Tibial nerve (tissue), 4 donors: Measurements from ENCODE around the gene SLC9C1. TPM values are rescaled to one million over a fixed set of nuclear protein-coding genes. Genes with fewer than 3 reads are reported as not detected.
A peak's percentile ranks its signal among the peaks of the same experiment; 100 is the strongest.

Experiments
- DNase-seq, 2 donors: peaks; one replicate each; pipeline ENCODE4 v3.0.0-alpha.2; 2019; ENCODE audit warnings: low spot score in 2 of 2
- H3K27ac ChIP-seq, 4 donors: fragments of 200-600 bp; sonication (generic) in 3 of 4; one replicate each; pipeline ENCODE4 v1.5.1; 2017 to 2019; ENCODE audit warnings: mild to moderate bottlenecking in 1 of 4
- H3K27me3 ChIP-seq, 2 donors: fragments of 200-600 bp; sonication (generic) in 1 of 2; one replicate each; pipeline versions ENCODE4 v1.5.1 to v1.6.0; 2017 to 2019
- H3K36me3 ChIP-seq, 3 donors: fragments of 200-600 bp; sonication (generic); one replicate each; pipeline ENCODE4 v1.5.1; 2018 to 2019
- H3K4me1 ChIP-seq, 4 donors: fragments of 200-600 bp; sonication (generic) in 3 of 4; one replicate each; pipeline ENCODE4 v1.5.1; 2017 to 2019
- H3K4me3 ChIP-seq, 4 donors: fragments of 200-600 bp; sonication (generic) in 3 of 4; one replicate each; pipeline ENCODE4 v1.5.1; 2017 to 2019; ENCODE audit warnings: mild to moderate bottlenecking in 1 of 4, moderate library complexity in 1 of 4
- H3K9me3 ChIP-seq, 4 donors: fragments of 200-600 bp; sonication (generic) in 3 of 4; one replicate each; pipeline ENCODE4 v1.5.1; 2017 to 2019
- CTCF ChIP-seq, 5 experiments: fragments of 200-600 bp in 3 of 5; fragments of 450-650 bp in 2 of 5; sonication (generic) in 3 of 5; IDR thresholded peaks; one replicate each; pipeline ENCODE4 v1.5.1; 2016 to 2019; ENCODE audit warnings: antibody characterized with exemption in 5 of 5, mild to moderate bottlenecking in 3 of 5, moderate library complexity in 2 of 5
- EP300 ChIP-seq, 2 donors: sonication (generic); formaldehyde crosslinking; IDR thresholded peaks; one replicate each; pipeline ENCODE4 v1.6.1; 2017; ENCODE audit warnings: antibody characterized with exemption in 2 of 2, mild to moderate bottlenecking in 1 of 2
- POLR2A ChIP-seq, 2 donors: fragments of 450-650 bp; IDR thresholded peaks; one replicate each; pipeline ENCODE4 v1.6.1; 2017; ENCODE audit warnings: antibody characterized with exemption in 2 of 2, mild to moderate bottlenecking in 2 of 2, moderate library complexity in 2 of 2
- WGBS, 2 donors: methylation state at CpG; one replicate each; pipeline ENCODE4 v1.1.5; 2018; 5-methylcytosine and 5-hydroxymethylcytosine counted together
- total RNA-seq, 4 donors: library from RNA; depleted of rRNA; stranded (reverse); fragments of >200 nt; gene quantifications; one replicate each; pipeline ENCODE4 v1.1.0, GENCODE V29; 2016

SLC9C1 gene
- total RNA-seq, 4 donors from 2014 or later, result not detected

DNA sequence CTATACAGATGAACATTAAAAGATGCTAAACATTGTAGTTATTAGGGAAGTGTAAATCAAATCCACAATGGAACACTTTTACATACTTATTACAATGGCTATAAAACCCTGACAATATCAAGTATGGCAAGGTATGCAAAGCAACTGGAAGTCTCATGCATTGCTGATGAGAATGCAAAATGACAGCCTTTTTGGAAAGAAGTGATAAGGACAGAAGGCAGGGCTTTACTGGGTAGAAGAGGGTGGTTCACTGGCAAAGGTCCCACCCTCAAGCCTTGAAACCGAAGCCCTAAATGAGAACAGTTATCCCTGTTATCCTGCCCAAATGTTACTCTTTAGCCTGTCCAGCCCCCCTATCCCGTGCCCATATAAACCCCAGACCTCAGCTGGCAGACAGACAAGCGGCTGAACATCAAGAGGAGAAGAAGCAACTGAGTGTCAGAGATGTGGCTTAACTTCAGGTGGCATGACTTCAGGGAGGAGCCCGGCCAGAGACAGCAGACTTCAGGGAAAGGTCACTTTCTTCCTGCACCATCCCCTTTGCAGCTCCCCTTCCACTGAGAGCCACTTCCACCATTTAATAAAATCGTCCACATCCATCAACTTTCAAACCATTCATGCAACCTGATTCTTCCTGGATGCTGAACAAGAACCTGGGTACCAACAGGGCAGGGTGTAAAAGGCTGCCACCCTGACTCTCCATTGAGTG lies 160.2 kb downstream of the SLC9C1 start:
- no peak for TF ChIP-seq EP300 (IDR thresholded peaks at IDR 0.05)
- TF ChIP-seq POLR2A (IDR thresholded peaks at IDR 0.05), result no peak
- TF ChIP-seq CTCF (IDR thresholded peaks at IDR 0.05), result no peak
- 83 to 91% methylated on average over 5 of the region's 5 CpGs for WGBS, 2 donors
- H3K27ac ChIP-seq, result no peak overlapping the region
- H3K9me3 ChIP-seq, result no peaks in the 10 kb centered on the region
- peaks cover 0 to 16% (median 6%) of the 10 kb centered on the region in 4 donors for H3K4me1 ChIP-seq
- DNase-seq, result no peak
- no peak overlapping the region for H3K4me3 ChIP-seq
- no peaks in the 10 kb centered on the region for H3K27me3 ChIP-seq
- H3K36me3 ChIP-seq, result no peaks in the 10 kb centered on the region

- no peak within 1 kb of the TSS for H3K4me3 ChIP-seq
Measured at GRCh38 chr3:112132975-112133448, 161.0 kb downstream of the SLC9C1 start, which contains the start of gene GCSAM. GCSAM (minus strand) TSS chr3:112133248; CDS start chr3:112133120, 128 bp downstream.

DNA sequence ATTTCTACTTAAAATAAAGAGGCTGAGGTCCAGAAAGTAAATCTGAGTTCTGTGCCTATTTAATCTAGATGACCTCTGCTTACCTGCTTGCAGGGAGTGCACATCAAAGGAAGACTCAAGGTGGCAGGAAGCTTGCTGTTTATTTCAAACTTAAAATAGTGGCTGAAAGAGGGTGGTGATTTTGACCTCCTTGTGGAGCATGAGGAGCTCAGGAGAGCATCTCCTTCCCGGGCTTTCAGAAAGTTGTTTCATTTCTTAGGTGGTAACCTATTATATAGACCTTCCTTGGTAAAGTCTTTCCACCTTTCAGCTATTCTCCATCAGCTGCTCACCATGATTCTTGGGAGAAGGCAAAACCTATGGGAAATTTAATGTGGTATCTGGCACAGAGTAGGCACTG lies 161.5 kb downstream of the SLC9C1 start:
- TF ChIP-seq CTCF (IDR thresholded peaks at IDR 0.05) (no peak), EP300 (IDR thresholded peaks at IDR 0.05) (no peak), POLR2A (IDR thresholded peaks at IDR 0.05) (no peak)
- Histone ChIP-seq H3K27ac (peak overlapping the region in 1 of 4 donors; percentile 35), H3K36me3 (no peaks in the 10 kb centered on the region), H3K4me3 (no peak overlapping the region), H3K4me1 (peaks cover 0 to 13% (median 7%) of the 10 kb centered on the region in 4 donors), H3K27me3 (no peaks in the 10 kb centered on the region), H3K9me3 (no peaks in the 10 kb centered on the region)
- WGBS, 2 donors, result 83 to 90% methylated on average over 1 of the region's 1 CpG
- no peak for DNase-seq

More at GRCh38 chr3:112132975-112133448, 161.0 kb downstream of the SLC9C1 start, which contains the start of gene GCSAM:
- Histone ChIP-seq H3K27me3 (no peaks in the 10 kb centered on the region), H3K9me3 (no peaks in the 10 kb centered on the region), H3K4me1 (peaks cover 0 to 11% (median 6%) of the 10 kb centered on the region in 4 donors), H3K27ac (peak within 1 kb of the TSS in 1 of 4 donors; percentile 35), H3K36me3 (no peaks in the 10 kb centered on the region)
- DNase-seq, result peak; percentile 16 to 40
- TF ChIP-seq EP300 (IDR thresholded peaks at IDR 0.05) (peak in 1 of 2 donors; percentile 51), CTCF (IDR thresholded peaks at IDR 0.05) (no peak)
- 63 to 67% methylated on average over 5 of the region's 5 CpGs for WGBS, 2 donors

DNA sequence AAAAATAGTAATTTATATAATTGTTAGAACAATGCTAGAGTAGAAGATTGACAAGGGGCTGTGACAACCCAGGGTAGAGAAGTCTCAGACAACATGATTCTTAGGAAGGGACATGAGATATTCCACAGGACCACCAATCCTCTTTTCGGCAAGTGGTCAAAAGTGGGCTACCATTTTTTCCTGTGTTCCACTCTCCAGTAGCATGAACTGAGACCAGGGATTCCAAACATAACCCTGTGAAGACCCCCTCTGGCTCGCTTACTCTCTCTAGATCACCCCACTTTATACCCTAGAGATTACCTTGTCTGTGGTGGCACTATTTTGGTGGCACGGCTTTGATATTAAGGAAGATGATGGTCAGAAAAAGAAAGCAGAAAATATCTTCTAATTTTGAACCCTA lies 161.9 kb downstream of the SLC9C1 start:
- WGBS, 2 donors, result 93 to 96% methylated on average over 3 of the region's 3 CpGs
- TF ChIP-seq EP300 (IDR thresholded peaks at IDR 0.05) (no peak), CTCF (IDR thresholded peaks at IDR 0.05) (no peak), POLR2A (IDR thresholded peaks at IDR 0.05) (no peak)
- Histone ChIP-seq H3K27me3 (no peaks in the 10 kb centered on the region), H3K4me1 (peaks cover 0 to 13% (median 6%) of the 10 kb centered on the region in 4 donors), H3K9me3 (no peaks in the 10 kb centered on the region), H3K36me3 (no peaks in the 10 kb centered on the region), H3K4me3 (no peak overlapping the region), H3K27ac (no peak overlapping the region)
- no peak for DNase-seq

DNA sequence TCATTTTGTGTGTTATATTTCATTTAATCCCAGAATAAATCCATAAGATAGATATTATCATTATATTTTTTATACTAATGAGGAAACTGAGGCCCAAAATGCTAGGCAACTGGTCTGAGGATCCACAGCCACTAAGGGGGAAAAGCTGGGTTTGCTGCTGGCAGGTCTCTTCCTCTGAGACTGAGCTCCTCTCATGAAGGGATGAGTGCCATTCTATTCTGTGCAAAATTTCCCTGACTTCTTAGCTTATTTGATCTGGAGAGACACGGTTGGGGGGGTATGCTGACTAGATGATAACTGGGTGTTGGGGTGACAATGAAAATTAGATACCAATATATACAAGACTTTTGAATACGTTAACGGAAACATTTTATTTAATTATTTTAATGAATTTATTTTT lies 162.9 kb downstream of the SLC9C1 start:
- H3K36me3 ChIP-seq, result no peaks in the 10 kb centered on the region
- TF ChIP-seq EP300 (IDR thresholded peaks at IDR 0.05) (no peak), POLR2A (IDR thresholded peaks at IDR 0.05) (no peak), CTCF (IDR thresholded peaks at IDR 0.05) (no peak)
- WGBS, 2 donors, result 93 to 97% methylated on average over 3 of the region's 3 CpGs
- H3K9me3 ChIP-seq, result no peaks in the 10 kb centered on the region
- H3K27me3 ChIP-seq, result no peaks in the 10 kb centered on the region
- peaks cover 0 to 18% (median 5%) of the 10 kb centered on the region in 4 donors for H3K4me1 ChIP-seq
- DNase-seq, result no peak
- H3K27ac ChIP-seq, result no peak overlapping the region
- no peak overlapping the region for H3K4me3 ChIP-seq
